SK-N-SH (cell line): ENCODE data around the gene E2F4.

Experiments used
- MEF2A ChIP-seq: IDR thresholded peaks from 2 replicates; pipeline ENCODE4 v1.4.0; 2012; ENCODE audit warnings: low read depth, borderline replicate concordance
- TAF1 ChIP-seq: IDR thresholded peaks from 2 replicates; pipeline ENCODE4 v1.6.1; 2012; ENCODE audit warnings: low read depth, mild to moderate bottlenecking, low read length, moderate library complexity, borderline replicate concordance

- TF ChIP-seq MEF2A = no peak
- no peak for TF ChIP-seq TAF1
Observed at GRCh38 chr16:67206129-67206837, 14.3 kb downstream of the E2F4 start.
